ENCODE measurements around the gene KLRC1. TPM values are rescaled to one million over a fixed set of nuclear protein-coding genes. Genes with fewer than 3 reads are reported as not detected.
"Not testable (repeated sequence)": the region's sequence is repeated elsewhere in the genome, so short reads cannot be mapped to it uniquely, and the experiment has no call there.

KLRC1 gene
- total RNA-seq, 1 donor from 2014 or later, result not detected

DNA sequence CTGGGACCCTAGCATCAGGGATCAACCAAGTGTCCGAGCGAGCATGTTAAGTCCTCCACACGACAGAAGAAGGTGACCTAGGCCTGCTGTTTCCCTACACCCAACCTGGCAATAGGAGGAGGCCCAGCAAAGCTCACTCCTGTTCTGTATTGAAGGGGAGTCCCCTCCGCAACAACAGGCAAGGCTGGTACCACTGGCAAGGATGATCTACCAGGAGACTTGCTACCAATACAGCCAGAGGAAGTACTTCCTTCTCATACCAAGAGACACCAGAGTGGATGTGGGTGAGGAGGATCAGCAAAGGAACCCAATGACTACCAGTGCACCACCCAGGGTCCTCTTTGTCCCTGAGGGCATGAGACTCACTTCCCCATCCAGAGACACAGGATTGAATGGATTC, 4.9 kb downstream of the KLRC1 start:
- no peak for DNase-seq (ENCODE audit: low read depth)
- Histone ChIP-seq H3K4me3 (ENCODE audit: low read depth, low read length) (no peak overlapping the region), H3K36me3 (ENCODE audit: control insufficient read depth, insufficient read depth, low read length) (no peaks in the 10 kb centered on the region), H3K27me3 (ENCODE audit: control insufficient read depth, insufficient read depth, low read length) (no peaks in the 10 kb centered on the region)
- no peak for TF ChIP-seq CTCF (IDR thresholded peaks at IDR 0.05; ENCODE audit: insufficient read depth, low read length, poor library complexity, severe bottlenecking)

DNA sequence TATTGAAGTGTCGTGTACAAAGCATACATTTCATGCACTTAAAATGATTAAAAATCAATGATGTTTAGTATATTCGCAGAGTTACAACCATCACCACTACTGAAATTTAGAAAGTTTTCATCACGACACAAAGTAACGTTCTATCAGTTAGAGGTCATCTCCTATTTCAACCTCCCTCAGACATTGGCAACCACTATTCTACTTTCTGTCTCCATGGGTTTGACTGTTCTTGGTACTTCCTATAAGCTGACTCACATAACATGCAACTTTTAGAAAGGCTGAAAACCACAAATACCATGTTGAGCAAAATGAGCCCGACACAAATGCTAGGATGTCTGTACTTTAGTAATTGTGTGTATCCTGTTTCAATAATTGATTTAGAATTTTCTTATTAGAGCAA, 7.1 kb downstream of the KLRC1 start:
- not testable (repeated sequence) for H3K4me3 ChIP-seq (ENCODE audit: low read depth, low read length); H3K27me3 ChIP-seq (ENCODE audit: control insufficient read depth, insufficient read depth, low read length); H3K36me3 ChIP-seq (ENCODE audit: control insufficient read depth, insufficient read depth, low read length); DNase-seq (ENCODE audit: low read depth)

DNA sequence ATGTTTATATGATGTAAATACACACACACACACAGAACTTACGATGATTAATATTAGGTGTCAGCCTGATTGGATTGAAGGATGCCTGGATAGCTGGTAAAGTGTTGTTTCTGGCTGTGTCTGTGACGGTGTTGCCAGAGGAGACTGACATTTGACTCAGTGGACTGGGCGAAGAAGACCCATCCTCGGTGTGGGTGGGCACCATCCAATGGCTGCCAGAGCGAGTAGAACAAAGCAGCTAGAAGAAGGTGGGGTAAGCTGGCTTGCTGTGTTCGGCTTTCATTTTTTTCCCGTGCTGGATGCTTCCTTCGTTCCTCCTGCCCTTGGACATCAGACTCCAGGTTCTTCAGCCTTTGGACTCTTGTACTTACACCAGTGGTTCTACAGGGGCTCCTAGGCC, 12.0 kb downstream of the KLRC1 start:
- not testable (repeated sequence) for H3K27me3 ChIP-seq (ENCODE audit: control insufficient read depth, insufficient read depth, low read length); DNase-seq (ENCODE audit: low read depth); H3K36me3 ChIP-seq (ENCODE audit: control insufficient read depth, insufficient read depth, low read length); H3K4me3 ChIP-seq (ENCODE audit: low read depth, low read length)

- H3K36me3 ChIP-seq (ENCODE audit: control insufficient read depth, insufficient read depth, low read length); DNase-seq (ENCODE audit: low read depth); H3K27me3 ChIP-seq (ENCODE audit: control insufficient read depth, insufficient read depth, low read length); H3K4me3 ChIP-seq (ENCODE audit: low read depth, low read length): not testable (repeated sequence)
Observed at GRCh38 chr12:10439608-10440274, 13.4 kb downstream of the KLRC1 start.

DNA sequence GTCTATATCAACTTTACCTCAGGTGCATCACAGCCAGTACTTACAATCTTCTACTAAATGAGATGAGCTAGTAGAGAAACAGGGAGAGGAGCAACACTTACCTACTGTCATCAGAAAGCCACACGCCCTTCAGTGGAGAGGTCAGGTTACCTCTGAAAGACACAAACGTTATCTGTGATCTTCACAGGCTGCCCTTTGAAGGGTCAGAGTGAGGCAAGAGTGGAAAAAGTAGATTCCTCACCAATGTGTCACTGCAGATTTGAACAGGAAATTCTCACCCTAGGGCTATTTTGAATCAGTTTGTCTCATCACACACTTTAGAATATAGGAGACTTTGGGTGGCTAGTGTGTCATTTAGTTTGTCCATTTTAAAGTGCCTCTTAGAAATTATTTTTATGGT, 15.6 kb downstream of the KLRC1 start:
- not testable (repeated sequence) for H3K36me3 ChIP-seq (ENCODE audit: control insufficient read depth, insufficient read depth, low read length); H3K27me3 ChIP-seq (ENCODE audit: control insufficient read depth, insufficient read depth, low read length); DNase-seq (ENCODE audit: low read depth); H3K4me3 ChIP-seq (ENCODE audit: low read depth, low read length)

DNA sequence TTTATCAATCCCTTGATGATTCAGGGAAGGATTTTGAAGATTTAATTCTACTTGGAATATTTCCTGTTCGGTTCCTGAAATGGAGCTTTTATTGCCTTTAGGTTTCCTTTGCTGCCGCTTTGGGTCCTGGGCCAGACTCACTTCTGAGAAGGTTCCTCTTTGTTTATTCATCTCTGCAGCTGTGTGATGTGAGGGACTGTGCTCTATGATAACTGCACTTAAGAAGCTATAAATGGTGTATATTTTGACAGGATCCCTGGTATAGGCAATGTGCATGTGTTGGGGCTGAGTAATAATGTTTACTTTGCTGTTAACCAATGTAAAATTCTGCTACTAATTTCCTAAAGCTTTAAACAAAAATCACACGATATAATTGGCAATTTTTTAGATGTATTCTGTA, 17.4 kb downstream of the KLRC1 start, which contains the start of gene KLRC2:
TSS of gene KLRC2 (minus strand) at position 195 of the 400 bp plus-strand sequence. CDS start at position 171, 24 bp downstream.
- not testable (repeated sequence) for DNase-seq (ENCODE audit: low read depth); H3K36me3 ChIP-seq (ENCODE audit: control insufficient read depth, insufficient read depth, low read length); H3K4me3 ChIP-seq (ENCODE audit: low read depth, low read length); H3K27me3 ChIP-seq (ENCODE audit: control insufficient read depth, insufficient read depth, low read length)

DNA sequence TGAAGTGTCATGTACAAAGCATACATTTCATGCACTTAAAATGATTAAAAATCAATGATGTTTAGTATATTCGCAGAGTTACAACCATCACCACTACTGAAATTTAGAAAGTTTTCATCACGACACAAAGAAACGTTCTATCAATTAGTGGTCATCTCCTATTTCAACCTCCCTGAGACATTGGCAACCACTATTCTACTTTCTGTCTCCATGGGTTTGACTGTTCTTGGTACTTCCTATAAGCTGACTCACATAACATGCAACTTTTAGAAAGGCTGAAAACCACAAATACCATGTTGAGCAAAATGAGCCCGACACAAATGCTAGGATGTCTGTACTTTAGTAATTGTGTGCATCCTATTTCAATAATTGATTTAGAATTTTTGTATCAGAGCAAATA, 22.6 kb downstream of the KLRC1 start:
- not testable (repeated sequence) for DNase-seq (ENCODE audit: low read depth); H3K4me3 ChIP-seq (ENCODE audit: low read depth, low read length); H3K36me3 ChIP-seq (ENCODE audit: control insufficient read depth, insufficient read depth, low read length); H3K27me3 ChIP-seq (ENCODE audit: control insufficient read depth, insufficient read depth, low read length)

- not testable (repeated sequence) for H3K27me3 ChIP-seq (ENCODE audit: control insufficient read depth, insufficient read depth, low read length); H3K4me3 ChIP-seq (ENCODE audit: low read depth, low read length); DNase-seq (ENCODE audit: low read depth); H3K36me3 ChIP-seq (ENCODE audit: control insufficient read depth, insufficient read depth, low read length)
Observed at GRCh38 chr12:10425938-10426337, 27.2 kb downstream of the KLRC1 start.

DNA sequence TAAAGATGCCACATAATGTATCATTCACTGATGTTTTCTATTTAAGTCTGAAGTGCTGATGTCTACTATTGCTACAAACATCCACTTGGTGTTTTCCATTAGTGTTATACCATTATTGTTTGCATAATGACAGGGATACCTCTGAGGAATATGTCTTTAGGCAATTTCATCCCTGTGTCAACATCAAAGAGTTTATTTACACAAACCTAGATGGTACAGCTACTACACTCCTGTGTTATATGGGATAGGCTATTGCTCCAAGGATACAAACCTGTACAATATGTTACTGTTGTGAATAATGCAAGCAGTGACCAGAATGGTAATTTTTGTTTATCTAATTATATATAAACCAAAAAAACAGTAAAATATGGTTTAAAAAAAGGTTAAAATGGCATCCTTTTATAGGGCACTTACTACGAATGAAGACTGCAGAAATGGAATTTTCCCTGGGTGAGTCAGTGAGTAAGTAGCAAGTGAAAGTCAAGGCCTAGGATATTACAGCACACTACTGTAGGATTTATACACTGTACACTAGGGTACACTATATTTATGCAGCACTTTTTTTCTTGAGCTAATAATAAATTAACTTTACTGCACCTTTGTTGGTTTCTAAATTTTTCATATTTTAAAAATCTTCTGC, 28.8 kb downstream of the KLRC1 start:
- H3K27me3 ChIP-seq (ENCODE audit: control insufficient read depth, insufficient read depth, low read length); H3K36me3 ChIP-seq (ENCODE audit: control insufficient read depth, insufficient read depth, low read length); DNase-seq (ENCODE audit: low read depth): not testable (repeated sequence)

GRCh38 chr12:10422159-10422558, 31.0 kb downstream of the KLRC1 start:
- not testable (repeated sequence) for DNase-seq (ENCODE audit: low read depth); H3K4me3 ChIP-seq (ENCODE audit: low read depth, low read length); H3K36me3 ChIP-seq (ENCODE audit: control insufficient read depth, insufficient read depth, low read length); H3K27me3 ChIP-seq (ENCODE audit: control insufficient read depth, insufficient read depth, low read length)

More for the DNA sequence above, 28.8 kb downstream of the KLRC1 start:
- H3K4me3 ChIP-seq (ENCODE audit: low read depth, low read length), result not testable (repeated sequence)

DNA sequence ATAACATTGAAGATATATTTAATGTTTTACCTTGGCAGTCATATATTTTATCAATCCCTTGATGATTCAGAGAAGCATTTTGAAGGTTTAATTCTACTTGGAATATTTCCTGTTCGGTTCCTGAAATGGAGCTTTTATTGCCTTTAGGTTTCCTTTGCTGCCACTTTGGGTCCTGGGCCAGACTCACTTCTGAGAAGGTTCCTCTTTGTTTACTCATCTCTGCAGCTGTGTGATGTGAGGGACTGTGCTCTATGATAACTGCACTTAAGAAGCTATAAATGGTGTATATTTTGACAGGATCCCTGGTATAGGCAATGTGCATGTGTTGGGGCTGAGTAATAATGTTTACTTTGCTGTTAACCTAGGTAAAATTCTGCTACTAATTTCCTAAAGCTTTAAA, 32.8 kb downstream of the KLRC1 start, which contains the start of gene KLRC3:
TSS of gene KLRC3 (minus strand) at position 262 of the 400 bp plus-strand sequence. CDS start at position 217, 45 bp downstream.
- H3K27me3 ChIP-seq (ENCODE audit: control insufficient read depth, insufficient read depth, low read length); H3K4me3 ChIP-seq (ENCODE audit: low read depth, low read length); DNase-seq (ENCODE audit: low read depth); H3K36me3 ChIP-seq (ENCODE audit: control insufficient read depth, insufficient read depth, low read length): not testable (repeated sequence)

All from kidney epithelial cell (primary cell).